H9 (cell line): Measurements from ENCODE around the gene RNF130. TPM values are rescaled to one million over a fixed set of nuclear protein-coding genes. Genes with fewer than 3 reads are reported as not detected.

Experiments
- DNase-seq: peaks from one replicate; pipeline ENCODE4 v3.0.0-alpha.2; 2017
- H2AFZ ChIP-seq: one replicate; pipeline ENCODE4 v1.6.1; 2013; ENCODE audit warnings: mild to moderate bottlenecking, low read length, control low read depth, moderate library complexity
- H2AK5ac ChIP-seq: 2 replicates; pipeline ENCODE4 v1.6.1; 2013; ENCODE audit warnings: low read length, control low read depth, mixed read lengths; ENCODE audit not compliant: insufficient read length
- H2BK120ac ChIP-seq: one replicate; pipeline ENCODE4 v1.6.1; 2013; ENCODE audit warnings: low read depth, mild to moderate bottlenecking, low read length, control low read depth, inconsistent platforms; ENCODE audit not compliant: poor library complexity, severe bottlenecking
- H2BK12ac ChIP-seq: 2 replicates; pipeline ENCODE4 v1.6.1; 2013; ENCODE audit warnings: low read length, control low read depth, mixed read lengths, low read depth; ENCODE audit not compliant: insufficient read length
- H2BK15ac ChIP-seq: 2 replicates; pipeline ENCODE4 v1.6.1; 2013; ENCODE audit warnings: low read depth, low read length, control low read depth
- H2BK20ac ChIP-seq: one replicate; pipeline ENCODE4 v1.6.1; 2013; ENCODE audit warnings: low read depth, mild to moderate bottlenecking, low read length, control low read depth, inconsistent platforms; ENCODE audit not compliant: poor library complexity, severe bottlenecking
- H2BK5ac ChIP-seq: 2 replicates; pipeline ENCODE4 v1.6.1; 2013; ENCODE audit warnings: low read length, control low read depth, mixed read lengths; ENCODE audit not compliant: insufficient read length
- H3K14ac ChIP-seq: 2 replicates; pipeline ENCODE4 v1.6.1; 2013; ENCODE audit warnings: low read length, control low read depth; ENCODE audit not compliant: insufficient read depth
- H3K18ac ChIP-seq: 2 replicates; pipeline ENCODE4 v1.6.1; 2013; ENCODE audit warnings: low read depth, mild to moderate bottlenecking, mixed read lengths, low read length, control low read depth; ENCODE audit not compliant: insufficient read length
- H3K23ac ChIP-seq: 2 replicates; pipeline ENCODE4 v1.6.1; 2013; ENCODE audit warnings: low read length, control low read depth, mixed read lengths, low read depth; ENCODE audit not compliant: insufficient read length
- H3K23me2 ChIP-seq: 2 replicates; pipeline ENCODE4 v1.6.1; 2013; ENCODE audit warnings: low read depth, mild to moderate bottlenecking, mixed read lengths, low read length, control low read depth; ENCODE audit not compliant: insufficient read length, poor library complexity, severe bottlenecking
- H3K27ac ChIP-seq: 2 replicates; pipeline ENCODE4 v1.5.1; 2013; ENCODE audit warnings: low read length, control low read depth, mixed read lengths, low read depth; ENCODE audit not compliant: insufficient read length
- H3K27me3 ChIP-seq: 2 replicates; pipeline ENCODE4 v1.6.1; 2013; ENCODE audit warnings: low read length, control low read depth, inconsistent platforms; ENCODE audit not compliant: insufficient read depth
- H3K4ac ChIP-seq: 2 replicates; pipeline ENCODE4 v1.6.1; 2013; ENCODE audit warnings: low read depth, mild to moderate bottlenecking, control low read depth, inconsistent platforms, low read length, moderate library complexity
- H3K4me1 ChIP-seq: 2 replicates; pipeline ENCODE4 v1.6.1; 2013; ENCODE audit warnings: low read length, control low read depth, inconsistent platforms; ENCODE audit not compliant: insufficient read depth
- H3K4me2 ChIP-seq: 2 replicates; pipeline ENCODE4 v1.6.1; 2013; ENCODE audit warnings: low read length, control low read depth, mixed read lengths; ENCODE audit not compliant: insufficient read length, insufficient read depth
- H3K56ac ChIP-seq: 2 replicates; pipeline ENCODE4 v1.6.1; 2013; ENCODE audit warnings: low read depth, mild to moderate bottlenecking, mixed read lengths, low read length, control low read depth; ENCODE audit not compliant: insufficient read length
- H3K79me1 ChIP-seq: 2 replicates; pipeline ENCODE4 v1.6.1; 2013; ENCODE audit warnings: low read depth, mild to moderate bottlenecking, moderate library complexity, low read length, control low read depth, inconsistent platforms; ENCODE audit not compliant: insufficient read depth, poor library complexity, severe bottlenecking
- H3K79me2 ChIP-seq: 2 replicates; pipeline ENCODE4 v1.6.1; 2013; ENCODE audit warnings: low read length, control low read depth, inconsistent platforms; ENCODE audit not compliant: insufficient read depth
- H3K9ac ChIP-seq: 2 replicates; pipeline ENCODE4 v1.6.1; 2013; ENCODE audit warnings: low read length, control low read depth, mixed read lengths; ENCODE audit not compliant: insufficient read length; ENCODE audit errors: extremely low read depth
- H3K9me3 ChIP-seq: one replicate; pipeline ENCODE4 v1.6.1; 2013; ENCODE audit warnings: low read depth, low read length, inconsistent platforms; ENCODE audit not compliant: control insufficient read depth
- H3T11ph ChIP-seq: one replicate; pipeline ENCODE4 v1.6.1; 2013; ENCODE audit warnings: mild to moderate bottlenecking, low read length, control low read depth, inconsistent platforms
- H4K20me1 ChIP-seq: one replicate; pipeline ENCODE4 v1.6.1; 2013; ENCODE audit not compliant: control insufficient read depth, insufficient read length, insufficient read depth
- H4K5ac ChIP-seq: 2 replicates; pipeline ENCODE4 v1.6.1; 2013; ENCODE audit warnings: low read depth, mild to moderate bottlenecking, mixed read lengths, low read length, control low read depth; ENCODE audit not compliant: insufficient read length
- H4K8ac ChIP-seq: replicated peaks from 2 replicates; pipeline ENCODE4 v1.6.1; 2013; ENCODE audit warnings: low read length, control low read depth, mixed read lengths, low read depth; ENCODE audit not compliant: insufficient read length
- H4K91ac ChIP-seq: 2 replicates; pipeline ENCODE4 v1.6.1; 2013; ENCODE audit warnings: low read depth, mild to moderate bottlenecking, moderate library complexity, mixed read lengths, low read length, control low read depth; ENCODE audit not compliant: insufficient read length
- H3K27ac Mint-ChIP-seq, 3 experiments: 2 replicates in 2 of 3; 3 replicates in 1 of 3; pipeline ENCODE4 v1.8.0; 2020 to 2021; ENCODE audit warnings: mixed read lengths in 3 of 3, mild to moderate bottlenecking in 1 of 3, moderate library complexity in 1 of 3
- H3K27me3 Mint-ChIP-seq: 2 replicates; pipeline ENCODE4 v1.8.0; 2021; ENCODE audit warnings: low read depth, mild to moderate bottlenecking, moderate library complexity, mixed read lengths
- H3K36me3 Mint-ChIP-seq, 3 experiments: 2 replicates in 2 of 3; 3 replicates in 1 of 3; pipeline ENCODE4 v1.8.0; 2020 to 2021; ENCODE audit warnings: low read depth in 3 of 3, mixed read lengths in 3 of 3; ENCODE audit not compliant: insufficient read depth in 1 of 3
- H3K4me1 Mint-ChIP-seq, 2 experiments: 2 replicates each; pipeline ENCODE4 v1.8.0; 2020; ENCODE audit warnings: mixed read lengths in 2 of 2
- H3K4me3 Mint-ChIP-seq, 2 experiments: 2 replicates in 1 of 2; 3 replicates in 1 of 2; pipeline ENCODE4 v1.8.0; 2020 to 2021; ENCODE audit warnings: mild to moderate bottlenecking in 2 of 2, mixed read lengths in 2 of 2, moderate library complexity in 1 of 2
- H3K9me3 Mint-ChIP-seq, 2 experiments: 2 replicates in 1 of 2; 3 replicates in 1 of 2; pipeline ENCODE4 v1.8.0; 2020; ENCODE audit warnings: mild to moderate bottlenecking in 2 of 2, mixed read lengths in 2 of 2, moderate library complexity in 1 of 2
- WGBS: extraction: QIAGEN DNeasy Blood & Tissue Kit; methylation state at CpG from one replicate; pipeline ENCODE4 v1.1.7; 2013; ENCODE audit warnings: missing lambda C conversion rate, low lambda C conversion rate, mixed read lengths; ENCODE audit not compliant: insufficient read length; ENCODE audit errors: extremely low coverage; 5-methylcytosine and 5-hydroxymethylcytosine counted together
- total RNA-seq: library from RNA; stranded (reverse); gene quantifications from 2 replicates; pipeline ENCODE4 v1.2.1, GENCODE V29; 2021
- TF ChIP-seq, protein P1 (sequence below): fragments of 200-600 bp; sonication (generic); conservative IDR thresholded peaks from 3 replicates; pipeline ENCODE4 v1.8.0; 2021; ENCODE audit warnings: antibody characterized with exemption, mild to moderate bottlenecking

Gene RNF130
- total RNA-seq, 1 experiment from 2014 or later = 80.0 TPM

DNA sequence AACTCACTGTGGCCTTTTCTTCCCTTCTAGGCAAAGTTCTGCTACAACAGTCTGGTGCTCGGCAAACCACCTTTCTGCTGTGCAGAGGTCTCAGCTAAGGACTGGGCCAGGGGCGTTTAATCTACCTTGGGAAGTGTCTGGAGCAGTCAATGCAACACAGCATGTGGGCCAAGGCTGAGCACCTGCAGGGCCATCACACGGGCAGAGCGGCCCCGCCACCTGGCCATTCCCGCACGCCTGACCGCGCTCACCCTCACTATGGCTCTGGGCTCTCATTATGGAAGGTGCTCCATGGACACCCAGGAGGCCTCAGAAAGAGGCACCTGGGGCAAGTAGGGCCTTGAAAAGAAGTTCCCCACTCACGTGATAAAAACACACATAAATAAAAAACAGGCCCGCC is 98.2 kb downstream of the RNF130 start:
- H3K4ac ChIP-seq = no peak overlapping the region
- no peak overlapping the region for H4K91ac ChIP-seq
- no peak overlapping the region for H3K4me2 ChIP-seq
- no peaks in the 10 kb centered on the region for H3K9me3 ChIP-seq
- H2BK120ac ChIP-seq = no peak overlapping the region
- no peak overlapping the region for H3K56ac ChIP-seq
- peaks cover 12 to 25% of the 10 kb centered on the region in 2 experiments for H3K4me1 Mint-ChIP-seq
- H2AK5ac ChIP-seq = no peak overlapping the region
- H3K36me3 Mint-ChIP-seq = peaks cover 36 to 69% (median 68%) of the 10 kb centered on the region in 3 experiments; a peak in 6 of 7 replicates
- no peaks in the 10 kb centered on the region for H4K20me1 ChIP-seq
- DNase-seq = no peak
- H2BK20ac ChIP-seq = no peak overlapping the region
- no peaks in the 10 kb centered on the region for H3K23me2 ChIP-seq
- no peak overlapping the region for H2BK12ac ChIP-seq
- H3K27me3 Mint-ChIP-seq = no peaks in the 10 kb centered on the region
- no peak overlapping the region for H2BK5ac ChIP-seq
- H3K23ac ChIP-seq = no peak overlapping the region
- no peaks in the 10 kb centered on the region for H3K79me1 ChIP-seq
- no peak overlapping the region for H3K27ac ChIP-seq
- no peak overlapping the region for H3K18ac ChIP-seq
- no peak overlapping the region for H3K14ac ChIP-seq
- no peaks in the 10 kb centered on the region for H3K79me2 ChIP-seq
- no peak overlapping the region for H2BK15ac ChIP-seq
- H4K8ac ChIP-seq = no peak overlapping the region
- no peak overlapping the region for H3K9ac ChIP-seq
- no peaks in the 10 kb centered on the region for H3K9me3 Mint-ChIP-seq
- no peak overlapping the region for H3K4me3 Mint-ChIP-seq
- H3T11ph ChIP-seq = no peak overlapping the region
- no peaks in the 10 kb centered on the region for H3K27me3 ChIP-seq
- no peaks in the 10 kb centered on the region for H3K4me1 ChIP-seq
- no peak overlapping the region for H4K5ac ChIP-seq
- H2AFZ ChIP-seq = no peak overlapping the region
- no CpG with 5 or more reads among the region's 11 CpGs for WGBS
- TF ChIP-seq, protein P1, sequence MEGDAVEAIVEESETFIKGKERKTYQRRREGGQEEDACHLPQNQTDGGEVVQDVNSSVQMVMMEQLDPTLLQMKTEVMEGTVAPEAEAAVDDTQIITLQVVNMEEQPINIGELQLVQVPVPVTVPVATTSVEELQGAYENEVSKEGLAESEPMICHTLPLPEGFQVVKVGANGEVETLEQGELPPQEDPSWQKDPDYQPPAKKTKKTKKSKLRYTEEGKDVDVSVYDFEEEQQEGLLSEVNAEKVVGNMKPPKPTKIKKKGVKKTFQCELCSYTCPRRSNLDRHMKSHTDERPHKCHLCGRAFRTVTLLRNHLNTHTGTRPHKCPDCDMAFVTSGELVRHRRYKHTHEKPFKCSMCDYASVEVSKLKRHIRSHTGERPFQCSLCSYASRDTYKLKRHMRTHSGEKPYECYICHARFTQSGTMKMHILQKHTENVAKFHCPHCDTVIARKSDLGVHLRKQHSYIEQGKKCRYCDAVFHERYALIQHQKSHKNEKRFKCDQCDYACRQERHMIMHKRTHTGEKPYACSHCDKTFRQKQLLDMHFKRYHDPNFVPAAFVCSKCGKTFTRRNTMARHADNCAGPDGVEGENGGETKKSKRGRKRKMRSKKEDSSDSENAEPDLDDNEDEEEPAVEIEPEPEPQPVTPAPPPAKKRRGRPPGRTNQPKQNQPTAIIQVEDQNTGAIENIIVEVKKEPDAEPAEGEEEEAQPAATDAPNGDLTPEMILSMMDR = no peak
- peak overlapping the region in 2 of 3 experiments; percentile 14 to 86; a peak in 3 of 7 replicates for H3K27ac Mint-ChIP-seq
